GM21717 (cell line): Measurements from ENCODE around the gene BLVRA.
"Not testable (repeated sequence)": the region's sequence is repeated elsewhere in the genome, so short reads cannot be mapped to it uniquely, and the experiment has no call there.

ENCODE experiments used
- ATAC-seq: cut with Tn5 transposase; IDR thresholded peaks from one replicate; pipeline ENCODE4 v1.9.1; 2021; ENCODE audit warnings: mild to moderate bottlenecking, moderate library complexity; ENCODE audit not compliant: unreplicated experiment

Gene BLVRA

GRCh38 chr7:43758029-43758821 lies at the start of gene BLVRA:
Gene BLVRA, plus strand, starts transcription at chr7:43758680. Its CDS starts 12,479 bp downstream, at chr7:43771159.
- ATAC-seq, result peak; percentile 47

- no peak for ATAC-seq
Observed at GRCh38 chr7:43711503-43711902, 47.0 kb upstream of the BLVRA start.

- not testable (repeated sequence) for ATAC-seq
Observed at GRCh38 chr7:43715966-43716365, 42.5 kb upstream of the BLVRA start.

GRCh38 chr7:43716598-43716997 lies 41.9 kb upstream of the BLVRA start:
- no peak for ATAC-seq

GRCh38 chr7:43721193-43721806 lies 37.2 kb upstream of the BLVRA start:
- ATAC-seq, result no peak

- no peak for ATAC-seq
Observed at GRCh38 chr7:43723007-43723341, 35.5 kb upstream of the BLVRA start.

GRCh38 chr7:43725251-43725650 lies 33.2 kb upstream of the BLVRA start:
- no peak for ATAC-seq

GRCh38 chr7:43726466-43726865 lies 32.0 kb upstream of the BLVRA start:
- no peak for ATAC-seq

- no peak for ATAC-seq
Observed at GRCh38 chr7:43727003-43727402, 31.5 kb upstream of the BLVRA start.

- ATAC-seq, result no peak
Observed at GRCh38 chr7:43727494-43727893, 31.0 kb upstream of the BLVRA start.

- ATAC-seq, result peak; percentile 75
Observed at GRCh38 chr7:43729214-43729923, 29.1 kb upstream of the BLVRA start, which contains the start of gene COA1. Gene COA1, minus strand, starts transcription at chr7:43729523. Its CDS starts 80,909 bp downstream, at chr7:43648614.

- ATAC-seq, result peak; percentile 11
Observed at GRCh38 chr7:43729924-43730248, 28.6 kb upstream of the BLVRA start.

- ATAC-seq, result not testable (repeated sequence)
Observed at GRCh38 chr7:43731494-43731893, 27.0 kb upstream of the BLVRA start.

- not testable (repeated sequence) for ATAC-seq
Observed at GRCh38 chr7:43734575-43735332, 23.7 kb upstream of the BLVRA start.

- ATAC-seq, result peak; percentile 27
Observed at GRCh38 chr7:43735403-43735801, 23.1 kb upstream of the BLVRA start.

GRCh38 chr7:43735802-43736603 lies 22.5 kb upstream of the BLVRA start:
- peak; percentile 70 for ATAC-seq

GRCh38 chr7:43737467-43738127 lies 20.9 kb upstream of the BLVRA start:
- no peak for ATAC-seq

GRCh38 chr7:43742692-43743091 lies 15.8 kb upstream of the BLVRA start:
- ATAC-seq, result no peak

GRCh38 chr7:43747328-43748105 lies 11.0 kb upstream of the BLVRA start:
- ATAC-seq, result no peak
